PC-9 (cell line): ENCODE results near the gene XIRP1.

Source experiments
- EZH2 ChIP-seq: fragments of 200-600 bp; sonication (generic); IDR thresholded peaks from 2 replicates; pipeline ENCODE4 v1.8.0; 2017; ENCODE audit warnings: antibody characterized with exemption, low read depth
- TF ChIP-seq, protein P1 (sequence below): fragments of 200-600 bp; sonication (generic); conservative IDR thresholded peaks from 2 replicates; pipeline ENCODE4 v1.6.1; 2017; ENCODE audit warnings: mixed run types, antibody characterized with exemption, mild to moderate bottlenecking, moderate library complexity

DNA sequence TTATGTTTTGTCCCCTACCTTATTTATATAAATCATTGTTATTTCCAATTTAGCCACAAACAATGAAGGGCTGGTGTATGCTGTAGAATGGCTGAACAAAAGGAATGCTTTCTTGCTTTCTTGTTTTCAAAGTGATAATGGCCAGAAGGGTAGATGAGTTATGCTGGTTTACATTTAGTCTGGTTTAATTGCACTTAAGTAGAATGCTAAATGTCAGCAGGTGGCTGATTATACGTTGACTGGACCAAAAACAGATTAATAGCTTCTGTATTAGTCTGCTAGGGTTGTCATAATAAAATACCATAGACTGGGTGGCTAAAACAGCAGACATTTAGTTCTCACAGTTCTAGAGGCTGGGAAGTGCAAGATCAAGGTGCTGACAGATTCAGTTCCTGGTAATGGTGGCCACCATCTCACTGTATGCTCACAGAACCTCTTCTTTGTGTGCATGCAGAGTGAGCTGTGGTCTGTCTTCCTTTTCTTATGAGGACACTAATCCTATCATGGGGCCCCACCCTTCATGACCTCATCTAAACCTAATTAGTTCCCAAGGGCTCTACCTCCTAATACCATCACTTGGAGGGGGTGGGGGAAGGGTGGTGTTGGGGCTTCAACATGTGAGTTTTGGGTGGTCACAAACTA is 17.1 kb upstream of the XIRP1 start:
- no peak for TF ChIP-seq EZH2
- TF ChIP-seq, protein P1, sequence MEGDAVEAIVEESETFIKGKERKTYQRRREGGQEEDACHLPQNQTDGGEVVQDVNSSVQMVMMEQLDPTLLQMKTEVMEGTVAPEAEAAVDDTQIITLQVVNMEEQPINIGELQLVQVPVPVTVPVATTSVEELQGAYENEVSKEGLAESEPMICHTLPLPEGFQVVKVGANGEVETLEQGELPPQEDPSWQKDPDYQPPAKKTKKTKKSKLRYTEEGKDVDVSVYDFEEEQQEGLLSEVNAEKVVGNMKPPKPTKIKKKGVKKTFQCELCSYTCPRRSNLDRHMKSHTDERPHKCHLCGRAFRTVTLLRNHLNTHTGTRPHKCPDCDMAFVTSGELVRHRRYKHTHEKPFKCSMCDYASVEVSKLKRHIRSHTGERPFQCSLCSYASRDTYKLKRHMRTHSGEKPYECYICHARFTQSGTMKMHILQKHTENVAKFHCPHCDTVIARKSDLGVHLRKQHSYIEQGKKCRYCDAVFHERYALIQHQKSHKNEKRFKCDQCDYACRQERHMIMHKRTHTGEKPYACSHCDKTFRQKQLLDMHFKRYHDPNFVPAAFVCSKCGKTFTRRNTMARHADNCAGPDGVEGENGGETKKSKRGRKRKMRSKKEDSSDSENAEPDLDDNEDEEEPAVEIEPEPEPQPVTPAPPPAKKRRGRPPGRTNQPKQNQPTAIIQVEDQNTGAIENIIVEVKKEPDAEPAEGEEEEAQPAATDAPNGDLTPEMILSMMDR: no peak
